Measurements from ENCODE around the gene ANP32D.
"Not testable (repeated sequence)": the region's sequence is repeated elsewhere in the genome, so short reads cannot be mapped to it uniquely, and the experiment has no call there.

Gene ANP32D

DNA sequence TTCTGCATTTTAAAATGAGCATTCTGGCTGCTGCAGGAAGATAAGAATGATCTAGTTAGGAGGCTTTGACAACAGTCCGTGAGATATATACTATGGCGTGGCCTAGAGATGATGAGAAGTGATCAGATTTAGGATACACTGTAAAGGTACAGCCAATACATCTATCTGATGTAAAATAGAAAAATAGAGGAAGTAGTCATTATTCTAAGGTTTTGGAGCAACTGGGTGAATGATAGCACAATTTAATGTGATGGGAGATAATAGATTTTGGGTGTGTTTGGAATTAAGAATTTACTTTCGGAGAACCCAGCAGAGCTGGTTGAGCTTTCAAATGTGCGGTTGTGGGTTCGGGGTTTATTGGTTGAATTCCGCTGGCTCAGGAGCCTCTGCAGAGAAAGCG lies at the start of gene ANP32D:
ANP32D (plus strand) TSS at position 301 of the 400 bp plus-strand sequence. CDS start 106 bp downstream, outside the sequence.
- no peak for DNase-seq

DNA sequence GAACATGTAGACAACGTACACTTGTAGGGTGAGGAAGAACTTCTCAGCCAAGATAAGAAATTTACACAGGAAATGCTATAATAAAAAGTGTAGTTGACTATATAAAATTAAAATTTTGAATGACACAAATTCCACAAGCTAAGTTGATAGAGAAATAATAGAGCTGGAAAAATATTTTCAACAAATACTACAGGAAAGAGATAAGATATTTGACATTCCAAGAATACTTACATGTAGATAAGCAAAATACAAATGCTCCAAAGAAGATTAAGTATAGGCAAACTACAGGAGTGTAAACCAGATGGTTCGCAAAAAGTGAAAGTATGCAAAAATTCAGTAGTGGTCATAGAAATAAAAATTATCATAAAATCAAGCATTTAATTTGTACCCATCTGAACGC lies 49.2 kb upstream of the ANP32D start:
- DNase-seq: no peak

DNA sequence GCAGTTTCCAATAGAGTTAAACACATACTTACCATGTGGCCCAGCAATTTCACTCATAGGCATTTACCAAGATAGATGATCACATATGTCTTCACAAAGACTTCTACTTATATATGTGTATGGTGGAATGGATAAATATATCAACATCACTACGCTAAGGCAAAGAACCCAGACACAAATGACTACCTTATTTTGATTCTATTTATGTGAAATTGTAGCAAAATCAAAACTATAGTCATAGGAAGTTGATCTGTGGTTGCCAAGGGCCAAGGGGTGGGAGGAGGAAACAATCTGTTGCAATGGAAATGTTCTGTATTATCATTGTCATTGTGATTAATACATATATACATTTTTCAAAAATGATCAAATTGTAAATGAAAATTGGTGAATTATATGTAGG lies 47.7 kb upstream of the ANP32D start:
- no peak for DNase-seq

DNA sequence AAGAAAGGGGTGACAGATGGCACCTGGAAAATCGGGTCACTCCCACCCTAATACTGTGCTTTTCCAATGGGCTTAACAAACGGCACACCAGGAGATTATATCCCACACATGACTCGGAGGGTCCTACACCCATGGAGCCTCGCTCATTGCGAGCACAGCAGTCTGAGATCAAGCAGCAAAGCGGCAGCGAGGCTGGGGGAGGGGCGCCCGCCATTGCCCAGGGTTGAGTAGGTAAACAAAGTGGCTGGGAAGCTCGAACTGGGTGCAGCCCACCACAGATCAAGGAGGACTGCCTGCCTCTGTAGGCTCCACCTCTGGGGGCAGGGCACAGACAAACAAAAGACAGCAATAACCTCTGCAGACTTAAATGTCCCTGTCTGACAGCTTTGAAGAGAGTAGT lies 38.3 kb upstream of the ANP32D start:
- not testable (repeated sequence) for DNase-seq

DNA sequence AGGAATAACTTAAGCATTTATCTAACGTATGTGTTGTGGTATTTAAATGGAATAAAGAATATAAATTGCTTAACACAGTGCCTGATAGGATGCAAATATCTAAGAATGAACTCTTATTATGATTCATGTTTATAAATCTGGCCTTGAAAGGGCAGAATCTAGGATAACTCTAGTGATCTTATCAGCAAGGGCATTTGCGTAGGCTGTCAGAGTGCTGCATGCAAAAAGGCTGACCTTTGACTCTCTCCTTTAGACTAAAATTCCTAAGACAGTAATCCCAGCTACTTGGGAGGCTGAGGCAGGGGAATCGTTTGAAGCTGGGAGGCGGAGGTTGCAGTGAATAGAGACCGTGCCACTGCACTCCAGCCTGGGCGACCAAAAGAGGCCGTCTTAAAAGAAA lies 31.3 kb upstream of the ANP32D start:
- no peak for DNase-seq

DNA sequence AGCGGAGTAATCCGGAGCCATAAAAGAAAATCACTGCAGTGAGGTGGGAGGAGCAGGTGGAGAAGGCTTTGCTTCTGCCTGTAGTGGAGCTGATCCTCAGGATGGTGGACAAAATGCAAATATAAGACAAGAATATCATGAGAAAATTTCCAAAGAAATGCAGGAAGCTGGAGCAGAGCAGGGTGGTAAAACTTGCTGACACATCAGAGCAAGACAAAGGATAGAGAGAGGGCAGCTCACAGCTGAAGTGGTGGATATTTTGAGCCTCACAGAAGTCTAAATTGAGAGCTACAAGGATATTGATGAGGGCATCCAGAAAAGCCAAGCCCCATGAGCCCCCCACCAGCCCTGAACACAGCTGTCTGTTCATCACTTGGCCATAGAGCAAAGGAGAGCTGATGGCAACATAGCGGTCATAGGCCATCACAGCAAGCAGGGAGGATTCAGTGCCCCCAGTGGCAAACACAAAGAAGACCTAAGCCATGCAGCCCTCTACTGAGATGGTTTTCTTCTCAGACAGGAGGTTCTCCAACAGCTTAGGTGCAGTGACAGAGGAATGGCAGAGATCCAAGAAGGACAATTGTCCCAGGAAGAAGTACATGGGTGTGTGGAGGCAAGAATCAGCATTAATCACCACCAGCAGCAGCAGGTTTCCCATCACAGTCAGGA lies 30.0 kb upstream of the ANP32D start:
- DNase-seq: no peak

DNA sequence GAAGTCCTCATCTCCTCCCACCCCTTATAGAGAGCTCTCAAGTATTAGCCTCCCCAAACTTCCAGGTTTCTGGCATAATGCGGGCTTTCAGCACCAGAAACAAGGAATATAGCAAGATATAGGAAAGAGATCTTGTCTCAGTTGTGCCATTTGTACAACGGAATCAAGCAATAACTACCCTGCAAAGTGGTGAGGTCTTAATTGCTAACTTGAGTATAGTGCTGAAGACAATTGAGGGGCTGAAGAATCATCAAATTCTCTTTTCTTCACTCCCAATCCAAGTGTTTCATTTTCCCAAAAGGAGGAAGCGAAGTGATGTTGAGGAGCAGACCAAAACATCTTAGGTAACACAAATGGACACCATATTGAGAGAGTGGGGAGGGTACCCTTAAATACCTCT lies 26.8 kb upstream of the ANP32D start:
- DNase-seq: no peak

DNA sequence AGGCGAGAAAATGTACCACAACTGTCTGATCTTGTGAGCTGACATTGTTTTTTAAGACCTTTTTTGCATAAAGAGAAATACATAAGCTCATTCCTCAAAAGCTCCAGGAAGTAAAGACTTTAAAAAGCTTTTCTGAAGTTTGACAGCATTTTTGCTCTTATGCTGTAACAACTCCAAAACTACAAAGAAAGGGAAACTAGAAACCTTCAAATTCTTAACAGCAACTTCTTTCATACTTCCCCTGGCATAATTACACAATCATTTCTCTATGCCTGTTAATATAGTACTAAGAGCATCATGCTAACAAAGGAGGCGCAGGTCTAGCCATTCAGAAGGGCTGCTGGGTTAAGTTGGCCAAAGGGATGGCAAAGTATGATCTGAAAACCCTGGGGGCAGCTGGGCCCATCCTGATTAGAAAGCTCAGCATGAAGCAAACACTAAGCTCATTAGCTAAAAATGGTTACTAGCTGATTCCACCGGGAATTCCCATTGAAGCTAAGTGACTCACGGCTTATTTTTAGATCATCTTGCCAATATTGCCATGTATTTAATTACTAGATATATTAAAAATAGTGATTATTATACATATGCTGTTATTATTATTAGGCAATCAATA lies 26.1 kb upstream of the ANP32D start:
- DNase-seq: no peak

DNA sequence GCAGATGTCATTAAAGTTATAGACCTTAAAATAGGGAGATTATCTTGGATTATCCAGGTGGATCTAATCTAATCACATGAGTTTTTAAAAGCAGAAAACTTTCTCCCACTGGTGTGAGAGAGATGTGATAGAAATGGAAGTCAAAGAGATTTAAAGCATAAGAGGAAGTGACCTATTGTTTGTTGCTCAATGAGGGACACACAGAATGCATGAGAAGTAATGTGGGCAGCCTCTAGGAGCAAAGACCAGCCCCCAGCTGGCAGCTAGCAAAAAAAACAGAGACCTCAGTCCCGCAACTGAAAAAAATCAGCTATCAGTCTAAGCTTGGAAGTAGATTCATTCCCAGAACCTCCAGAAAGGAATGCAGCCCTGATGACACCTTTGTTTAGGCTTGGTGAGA lies 24.6 kb upstream of the ANP32D start:
- no peak for DNase-seq

DNA sequence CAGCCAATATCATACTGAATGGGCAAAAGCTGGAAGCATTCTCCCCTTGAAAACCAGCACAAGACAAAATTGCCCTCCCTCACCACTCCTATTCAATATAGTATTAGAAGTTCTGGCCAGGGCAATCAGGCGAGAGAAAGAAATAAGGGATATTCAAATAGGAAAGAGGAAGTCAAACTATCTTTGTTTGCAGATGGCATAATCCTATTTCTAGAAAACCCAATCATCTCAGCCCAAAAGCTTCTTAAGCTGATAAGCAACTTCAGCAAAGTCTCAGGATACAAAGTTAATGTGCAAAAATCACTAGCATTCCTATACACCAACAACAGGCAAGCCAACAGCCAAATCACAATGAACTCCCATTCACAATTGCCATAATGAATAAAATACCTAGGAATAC lies 21.0 kb upstream of the ANP32D start:
- no peak for DNase-seq

DNA sequence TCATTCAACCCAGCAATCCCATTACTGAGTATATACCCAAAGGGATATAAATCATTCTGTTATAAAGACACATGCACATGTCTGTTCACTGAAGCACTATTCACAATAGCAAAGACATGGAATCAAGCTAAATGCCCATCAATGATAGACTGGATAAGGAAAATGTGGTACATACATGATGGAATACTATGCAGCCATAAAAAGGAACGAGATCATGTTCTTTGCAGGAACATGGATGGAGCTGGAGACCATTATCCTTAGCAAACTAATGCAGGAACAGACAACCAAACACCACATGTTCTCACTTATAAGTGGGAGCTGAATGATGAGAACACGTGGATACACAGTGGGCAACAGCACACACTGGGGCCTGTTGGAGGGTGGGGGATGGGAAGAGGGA lies 19.4 kb upstream of the ANP32D start:
- DNase-seq: not testable (repeated sequence)

DNA sequence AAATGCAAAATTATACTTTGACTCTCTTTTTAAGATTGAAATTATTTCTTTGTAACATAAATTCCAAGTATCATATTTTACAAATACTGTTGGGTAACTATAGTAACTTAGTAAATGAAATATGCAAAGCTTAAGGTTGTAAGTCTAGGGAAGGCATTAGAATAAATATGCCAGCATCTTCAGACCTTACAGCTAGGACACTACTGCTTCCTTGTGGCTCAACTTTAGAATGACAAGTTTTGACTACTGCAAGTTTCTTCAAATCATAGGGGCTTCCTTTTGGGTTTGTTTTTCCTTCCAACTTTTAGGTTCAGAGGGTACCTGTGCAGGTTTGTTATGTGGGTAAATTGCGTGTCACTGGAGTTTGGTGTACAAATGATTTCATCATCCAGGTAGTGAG lies 17.7 kb upstream of the ANP32D start:
- no peak for DNase-seq

DNA sequence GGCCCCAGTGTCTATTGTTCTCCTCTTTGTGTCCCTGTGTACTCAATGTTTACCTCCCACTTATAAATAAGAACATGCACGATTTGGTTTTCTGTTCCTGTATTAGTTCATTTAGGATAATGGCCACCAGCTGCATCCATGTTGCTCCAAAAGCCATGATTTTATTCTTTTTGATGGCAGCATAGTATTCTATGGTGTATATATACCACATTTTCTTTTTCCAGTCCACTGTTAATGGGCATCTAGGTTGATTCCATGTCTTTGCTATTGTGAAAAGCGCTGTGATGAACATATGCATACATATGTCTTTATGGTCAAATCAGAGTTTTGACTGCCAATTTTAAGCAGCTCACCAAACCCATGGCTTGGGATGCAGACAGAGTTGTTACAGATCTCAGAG lies 17.2 kb upstream of the ANP32D start:
- DNase-seq: no peak

DNA sequence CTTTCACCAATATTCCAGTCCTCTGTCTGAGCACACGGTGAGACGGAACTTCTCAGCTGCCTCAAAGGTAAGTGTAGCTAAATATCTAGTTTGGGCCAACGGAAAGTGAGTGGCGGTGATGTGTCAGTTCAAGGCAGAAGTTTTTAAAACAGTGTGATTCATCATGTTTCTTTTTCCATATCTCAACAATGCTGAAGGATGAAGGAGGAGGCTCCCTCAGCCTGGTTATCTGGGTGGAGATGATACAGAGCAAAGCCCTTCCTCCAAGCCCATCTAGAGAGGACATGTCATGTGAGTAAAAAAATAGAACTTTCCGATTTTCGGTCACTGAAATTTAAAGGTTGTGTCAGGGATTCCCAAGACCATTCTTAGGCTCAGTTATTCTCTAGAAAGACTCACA lies 13.1 kb upstream of the ANP32D start:
- DNase-seq: no peak

DNA sequence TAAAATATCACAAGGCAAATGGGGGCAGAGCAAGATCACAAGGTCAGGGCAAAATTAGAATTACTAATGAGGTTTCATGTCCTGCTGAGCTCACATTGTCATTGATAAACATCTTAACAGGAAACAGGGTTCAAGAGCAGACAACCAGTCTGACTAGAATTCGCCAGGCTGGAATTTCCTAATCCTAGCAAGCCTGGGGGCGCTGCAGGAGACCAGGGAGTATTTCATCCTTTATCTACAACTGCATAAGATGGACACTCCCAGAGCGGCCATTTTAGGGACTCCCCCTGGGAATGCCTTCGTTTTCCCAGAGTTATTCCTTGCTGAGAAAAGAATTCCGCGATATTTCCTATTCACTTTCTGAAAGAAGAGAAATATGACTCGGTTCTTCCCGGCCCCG lies 3.3 kb upstream of the ANP32D start:
- not testable (repeated sequence) for DNase-seq

DNA sequence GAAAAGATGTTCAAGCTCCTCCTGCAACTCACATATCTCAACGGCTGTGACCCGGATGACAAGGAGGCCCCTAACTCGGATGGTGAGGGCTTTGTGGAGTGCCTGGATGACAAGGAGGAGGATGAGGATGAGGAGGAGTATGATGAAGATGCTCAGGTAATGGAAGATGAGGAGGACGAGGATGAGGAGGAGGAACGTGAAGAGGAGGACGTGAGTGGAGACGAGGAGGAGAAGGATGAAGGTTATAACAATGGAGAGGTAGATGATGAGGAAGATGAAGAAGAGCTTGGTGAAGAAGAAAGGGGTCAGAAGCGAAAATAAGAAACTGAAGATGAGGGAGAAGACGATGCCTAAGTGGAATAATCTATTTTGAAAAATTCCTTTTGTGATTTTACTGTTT lies 702 bp downstream of the ANP32D start:
- no peak for DNase-seq

DNA sequence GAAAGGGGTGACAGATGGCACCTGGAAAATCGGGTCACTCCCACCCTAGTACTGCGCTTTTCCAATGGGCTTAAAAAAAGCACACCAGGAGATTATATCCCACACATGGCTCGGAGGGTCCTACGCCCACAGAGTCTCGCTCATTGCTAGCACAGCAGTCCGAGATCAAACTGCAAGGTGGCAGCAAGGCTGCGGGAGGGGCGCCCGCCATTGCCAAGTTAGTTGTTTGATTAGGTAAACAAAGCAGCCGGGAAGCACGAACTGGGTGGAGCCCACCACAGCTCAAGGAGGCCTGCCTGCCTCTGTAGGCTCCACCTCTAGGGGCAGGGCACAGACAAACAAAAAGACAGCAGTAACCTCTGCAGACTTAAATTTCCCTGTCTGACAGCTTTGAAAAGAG lies 2.1 kb downstream of the ANP32D start:
- DNase-seq: not testable (repeated sequence)

DNA sequence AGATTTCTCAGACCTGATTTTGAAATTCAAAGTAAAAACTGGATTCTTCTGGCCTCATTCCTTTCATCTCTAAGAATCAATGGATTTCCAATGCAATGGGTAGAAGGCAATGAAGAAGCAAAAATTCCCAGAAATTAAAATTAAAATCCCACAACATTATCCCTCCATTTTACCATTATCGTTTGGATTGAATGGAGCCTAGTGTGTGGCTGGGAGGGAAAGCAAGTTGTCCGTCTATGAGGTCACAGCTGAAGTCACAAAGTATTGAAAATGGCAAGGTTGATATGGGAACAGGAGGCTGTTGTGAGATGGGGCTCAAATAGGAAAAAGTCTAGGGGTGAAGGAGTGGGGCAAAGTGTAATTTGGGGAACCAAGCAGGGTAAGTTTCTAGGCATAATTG lies 9.8 kb downstream of the ANP32D start, which contains the start of gene C12orf54:
C12orf54 (plus strand) TSS at position 301 of the 400 bp plus-strand sequence. CDS start 799 bp downstream, outside the sequence.
- no peak for DNase-seq

DNA sequence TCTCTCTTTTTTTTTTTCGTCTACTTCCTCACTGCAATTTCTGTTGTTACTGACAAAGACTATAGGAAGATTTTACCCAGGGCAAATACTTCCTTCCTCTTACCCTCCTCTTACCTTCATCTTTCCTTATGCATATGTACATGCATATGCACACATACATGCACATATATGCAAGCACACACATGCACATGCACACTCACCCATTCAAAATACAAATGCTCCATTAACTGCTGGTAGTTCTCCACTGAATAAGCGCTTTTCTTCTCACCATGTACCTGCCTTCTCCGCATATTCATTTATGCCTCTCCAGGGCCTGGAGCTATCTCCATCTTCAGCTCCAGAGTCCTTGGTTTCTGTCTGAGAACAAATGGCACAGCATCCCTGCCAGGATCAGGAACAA lies 10.6 kb downstream of the ANP32D start:
- no peak for DNase-seq

DNA sequence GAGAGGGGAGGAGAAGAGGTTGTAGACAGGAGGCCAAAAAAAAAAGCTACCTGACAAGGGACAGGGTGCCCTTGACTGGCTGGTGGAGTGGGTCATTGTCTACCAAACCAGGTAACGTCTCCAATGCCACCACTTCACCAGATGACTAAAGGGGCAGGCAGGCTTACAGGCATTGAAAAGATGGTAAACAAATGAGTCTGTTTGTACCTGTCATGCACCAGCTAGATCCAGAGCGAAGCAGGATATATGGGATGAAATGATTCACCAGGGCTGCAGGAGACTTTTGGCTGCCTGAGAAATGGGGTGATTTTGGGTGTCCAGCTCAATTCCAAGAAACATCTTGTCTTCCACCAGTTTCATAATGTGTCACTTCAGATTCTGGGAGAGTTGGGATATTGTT lies 13.9 kb downstream of the ANP32D start:
- DNase-seq: no peak

DNA sequence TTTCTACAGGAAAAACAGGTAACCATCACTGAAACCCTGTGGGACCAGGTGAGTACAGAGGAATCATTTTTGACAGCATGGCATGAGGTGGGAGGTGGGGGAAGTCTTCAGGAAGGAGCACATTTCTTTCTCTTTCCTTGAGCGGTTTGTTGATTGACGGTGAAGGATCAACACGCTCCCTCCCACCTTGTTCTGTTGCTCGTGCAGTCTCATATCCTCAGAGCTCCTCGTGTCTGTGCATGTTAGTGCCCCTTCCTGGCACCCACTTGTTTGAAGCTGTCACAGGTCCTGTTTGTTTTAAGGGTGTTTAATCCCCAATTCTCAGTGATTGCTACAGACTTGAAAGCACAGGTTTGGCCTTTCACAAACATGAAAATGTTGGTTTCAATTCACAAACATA lies 14.3 kb downstream of the ANP32D start:
- DNase-seq: no peak

DNA sequence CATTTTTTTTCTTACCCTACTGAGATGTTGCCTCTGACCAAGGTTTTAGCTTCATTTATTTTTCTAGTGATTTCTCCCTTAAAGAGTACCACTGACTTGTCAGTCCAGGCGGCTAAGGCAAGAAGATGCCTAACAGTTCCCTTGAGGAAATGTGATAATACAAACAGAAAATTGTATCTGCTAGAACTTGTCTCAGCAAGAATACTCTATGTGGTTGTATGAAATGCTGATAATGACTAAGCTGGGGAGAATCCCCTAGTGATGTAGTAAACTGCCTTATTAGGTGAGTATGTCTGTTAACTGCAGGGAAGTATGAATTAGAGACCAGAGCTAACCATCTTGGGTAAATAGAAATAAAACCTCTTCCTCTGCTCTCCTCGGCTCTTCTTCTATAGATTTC lies 16.7 kb downstream of the ANP32D start:
- DNase-seq: no peak

DNA sequence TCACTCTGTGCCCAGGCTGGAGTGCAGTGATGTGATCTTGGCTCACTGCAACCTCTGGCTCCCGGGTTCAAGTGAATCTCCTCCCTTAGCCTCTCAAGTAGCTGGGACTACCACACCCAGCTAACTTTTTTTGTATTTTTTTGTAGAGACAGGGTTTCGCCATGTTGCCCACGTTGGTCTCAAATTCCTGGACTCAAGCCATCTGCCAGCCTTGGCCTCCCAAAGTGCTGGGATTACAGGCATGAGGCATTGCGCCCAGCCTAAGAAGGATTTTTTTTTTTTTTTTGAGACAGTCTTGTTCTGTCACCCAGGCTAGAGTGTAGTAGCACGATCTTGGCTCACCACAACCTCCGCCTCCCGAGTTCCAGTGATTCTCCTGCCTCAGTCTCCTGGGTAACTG lies 17.1 kb downstream of the ANP32D start:
- not testable (repeated sequence) for DNase-seq

DNA sequence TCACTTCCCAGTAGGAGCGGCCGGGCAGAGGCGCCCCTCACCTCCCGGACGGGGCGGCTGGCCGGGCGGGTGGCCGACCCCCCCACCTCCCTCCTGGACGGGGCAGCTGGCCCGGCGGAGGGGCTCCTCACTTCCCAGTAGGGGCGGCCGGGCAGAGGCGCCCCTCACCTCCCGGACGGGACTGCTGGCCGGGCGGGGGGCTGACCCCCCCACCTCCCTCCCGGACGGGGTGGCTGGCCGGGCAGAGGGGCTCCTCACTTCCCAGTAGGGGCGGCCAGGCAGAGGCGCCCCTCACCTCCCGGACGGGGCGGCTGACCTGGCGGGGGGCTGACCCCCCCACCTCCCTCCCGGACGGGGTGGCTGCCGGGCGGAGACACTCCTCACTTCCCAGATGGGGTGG lies 27.9 kb downstream of the ANP32D start:
- not testable (repeated sequence) for DNase-seq

DNA sequence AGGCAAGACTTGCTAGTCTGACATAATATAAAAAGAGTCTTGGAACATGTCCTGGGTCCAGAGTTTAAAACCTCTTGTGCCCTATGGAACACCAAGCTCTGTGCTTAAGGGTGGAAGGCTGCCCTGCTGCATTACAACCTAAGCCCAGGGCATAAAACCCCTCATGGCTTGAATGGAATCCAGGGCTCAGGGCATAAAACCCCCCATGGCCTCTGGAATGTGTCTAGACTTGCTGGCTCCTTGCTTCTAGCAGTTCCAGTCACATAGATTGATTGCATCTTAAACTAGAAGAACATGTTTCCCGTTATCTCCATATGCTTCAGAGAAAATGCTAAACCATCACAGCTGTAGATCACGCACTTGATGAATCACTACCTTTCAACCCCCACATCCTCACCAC lies 34.5 kb downstream of the ANP32D start:
- DNase-seq: not testable (repeated sequence)

Measured in NCI-H2171 treated with DMSO at 0.1 percent for 48 hours (cell line).